Measurements from ENCODE around the gene IFT80. TPM values are rescaled to one million over a fixed set of nuclear protein-coding genes. Genes with fewer than 3 reads are reported as not detected.
"Not testable (repeated sequence)": the region's sequence is repeated elsewhere in the genome, so short reads cannot be mapped to it uniquely, and the experiment has no call there.

The IFT80 gene
- total RNA-seq, 2 donors from 2014 or later = 16.1 to 43.3 TPM

- intact Hi-C loops (cut with DNase I) = no loop called here
- Histone ChIP-seq H3K27ac (no peak overlapping the region), H3K4me1 (replicated peaks) (no peaks in the 10 kb centered on the region), H3K9me3 (no peaks in the 10 kb centered on the region), H3K4me3 (no peak overlapping the region), H3K27me3 (replicated peaks; ENCODE audit: insufficient read depth) (no peaks in the 10 kb centered on the region), H3K36me3 (no peaks in the 10 kb centered on the region)
- DNase-seq (ENCODE audit: low spot score) = no peak
- WGBS = 81% methylated on average over 1 of the region's 1 CpG
- TF ChIP-seq CTCF (IDR thresholded peaks at IDR 0.05) (no peak), POLR2AphosphoS5 (IDR thresholded peaks at IDR 0.05) (no peak), POLR2A (IDR thresholded peaks at IDR 0.05) (no peak)
Measured at GRCh38 chr3:160247766-160248165, 151.3 kb downstream of the IFT80 start.

- Histone ChIP-seq H3K4me1 (replicated peaks) (no peaks in the 10 kb centered on the region), H3K36me3 (no peaks in the 10 kb centered on the region), H3K27ac (no peak overlapping the region), H3K27me3 (replicated peaks; ENCODE audit: insufficient read depth) (no peaks in the 10 kb centered on the region), H3K9me3 (no peaks in the 10 kb centered on the region), H3K4me3 (no peak overlapping the region)
- 88% methylated on average over 9 of the region's 9 CpGs for WGBS
- intact Hi-C loops (cut with DNase I) = no loop called here
- no peak for DNase-seq (ENCODE audit: low spot score)
- TF ChIP-seq POLR2A (IDR thresholded peaks at IDR 0.05) (no peak), POLR2AphosphoS5 (IDR thresholded peaks at IDR 0.05) (no peak), CTCF (IDR thresholded peaks at IDR 0.05) (no peak)
Measured at GRCh38 chr3:160245261-160245800, 153.7 kb downstream of the IFT80 start.

- H3K36me3 ChIP-seq; H3K4me3 ChIP-seq; H3K27me3 ChIP-seq (replicated peaks; ENCODE audit: insufficient read depth); H3K9me3 ChIP-seq; DNase-seq (ENCODE audit: low spot score); H3K4me1 ChIP-seq (replicated peaks); H3K27ac ChIP-seq; intact Hi-C loops (cut with DNase I): not testable (repeated sequence)
- 92% methylated on average over 6 of the region's 6 CpGs for WGBS
Measured at GRCh38 chr3:160240719-160241118, 158.3 kb downstream of the IFT80 start.

GRCh38 chr3:160232014-160232413 is 167.0 kb downstream of the IFT80 start:
- Histone ChIP-seq H3K27me3 (replicated peaks; ENCODE audit: insufficient read depth) (no peaks in the 10 kb centered on the region), H3K36me3 (no peaks in the 10 kb centered on the region), H3K9me3 (no peaks in the 10 kb centered on the region), H3K4me1 (replicated peaks) (no peaks in the 10 kb centered on the region), H3K4me3 (no peak overlapping the region), H3K27ac (no peak overlapping the region)
- 72% methylated on average over 3 of the region's 3 CpGs for WGBS
- no peak for TF ChIP-seq CTCF (IDR thresholded peaks at IDR 0.05)
- no peak for TF ChIP-seq POLR2A (IDR thresholded peaks at IDR 0.05)
- no peak for TF ChIP-seq POLR2AphosphoS5 (IDR thresholded peaks at IDR 0.05)
- intact Hi-C loops (cut with DNase I) = no loop called here
- DNase-seq (ENCODE audit: low spot score) = no peak

- H3K36me3 ChIP-seq = no peaks in the 10 kb centered on the region
- intact Hi-C loops (cut with DNase I) = no loop called here
- no peaks in the 10 kb centered on the region for H3K4me1 ChIP-seq (replicated peaks)
- WGBS = 67% methylated on average over 3 of the region's 3 CpGs
- no peaks in the 10 kb centered on the region for H3K27me3 ChIP-seq (replicated peaks; ENCODE audit: insufficient read depth)
- TF ChIP-seq CTCF (IDR thresholded peaks at IDR 0.05) (no peak), POLR2AphosphoS5 (IDR thresholded peaks at IDR 0.05) (no peak), POLR2A (IDR thresholded peaks at IDR 0.05) (no peak)
- DNase-seq (ENCODE audit: low spot score) = no peak
- no peak overlapping the region for H3K4me3 ChIP-seq
- H3K9me3 ChIP-seq = no peaks in the 10 kb centered on the region
- no peak overlapping the region for H3K27ac ChIP-seq
Measured at GRCh38 chr3:160227419-160227818, 171.6 kb downstream of the IFT80 start.
